Mesothelial cell of epicardium (in vitro differentiated cells): ENCODE results near the gene GCLM. TPM values are rescaled to one million over a fixed set of nuclear protein-coding genes. Genes with fewer than 3 reads are reported as not detected.

ENCODE experiments used
- DNase-seq, 2 experiments: peaks; one replicate each; pipeline ENCODE4 v3.0.0; 2021; ENCODE audit warnings: low spot score in 2 of 2; ENCODE audit not compliant: unreplicated experiment in 2 of 2
- H3K27ac Mint-ChIP-seq: 2 replicates; pipeline ENCODE4 v1.8.0; 2021; ENCODE audit warnings: mixed read lengths
- H3K27me3 Mint-ChIP-seq: 2 replicates; pipeline ENCODE4 v1.8.0; 2021; ENCODE audit warnings: low read depth, mixed read lengths
- H3K36me3 Mint-ChIP-seq: 2 replicates; pipeline ENCODE4 v1.8.0; 2021; ENCODE audit warnings: mixed read lengths
- H3K4me1 Mint-ChIP-seq: 2 replicates; pipeline ENCODE4 v1.8.0; 2021; ENCODE audit warnings: mixed read lengths
- H3K4me3 Mint-ChIP-seq: 2 replicates; pipeline ENCODE4 v1.8.0; 2021; ENCODE audit warnings: mild to moderate bottlenecking, moderate library complexity, mixed read lengths
- H3K9me3 Mint-ChIP-seq: 2 replicates; pipeline ENCODE4 v1.8.0; 2021; ENCODE audit warnings: mixed read lengths
- total RNA-seq: library from RNA; stranded (reverse); gene quantifications from 3 replicates; pipeline ENCODE4 v1.2.1, GENCODE V29; 2021
- TF ChIP-seq, protein P1 (sequence below): fragments of 200-600 bp; sonication (generic); IDR thresholded peaks from one replicate; pipeline ENCODE4 v1.5.0; 2021; ENCODE audit warnings: antibody characterized with exemption; ENCODE audit not compliant: unreplicated experiment

Gene GCLM
- total RNA-seq, 1 donor from 2014 or later, result 8.9 TPM

DNA sequence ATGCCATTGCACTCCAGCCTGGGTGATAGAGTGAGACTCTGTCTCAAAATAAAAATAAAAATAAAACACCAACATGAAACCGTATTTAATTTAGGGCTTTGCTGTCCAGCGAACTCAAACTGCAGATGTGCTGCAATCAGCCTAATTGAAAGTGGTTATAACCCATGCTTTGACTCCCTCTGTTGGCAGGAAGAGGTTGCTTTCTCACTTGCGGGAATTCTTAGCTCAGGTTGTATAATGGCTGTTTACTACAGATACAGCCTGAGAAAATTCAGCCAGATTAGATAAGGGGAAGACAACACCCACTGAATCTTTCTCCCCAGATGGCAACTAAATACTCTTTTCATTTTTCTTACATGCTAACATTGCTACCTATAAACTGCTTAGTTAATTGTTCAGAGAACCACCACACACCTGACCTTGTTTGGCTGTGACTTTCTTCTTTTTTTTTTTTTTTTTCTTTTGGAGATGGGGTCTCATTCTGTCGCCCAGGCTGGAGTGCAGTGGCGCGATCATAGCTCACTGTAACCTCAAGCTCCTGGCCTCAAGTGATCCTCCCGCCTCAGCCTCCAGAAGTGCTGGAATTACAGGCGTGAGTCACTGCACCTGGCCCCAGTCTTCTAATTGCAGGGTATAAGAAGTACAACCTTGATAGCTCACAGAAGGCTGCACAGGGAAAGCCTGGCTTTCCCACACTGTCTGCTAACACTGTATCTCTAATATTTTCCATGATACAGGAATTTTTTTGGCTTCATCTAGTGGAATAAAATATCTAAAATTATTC lies 64.8 kb downstream of the GCLM start:
- Mint-ChIP-seq H3K4me1 (peaks cover 17% of the 10 kb centered on the region), H3K4me3 (no peak overlapping the region), H3K27me3 (no peaks in the 10 kb centered on the region), H3K27ac (peak overlapping the region; percentile 85), H3K36me3 (no peaks in the 10 kb centered on the region), H3K9me3 (no peaks in the 10 kb centered on the region)
- TF ChIP-seq, protein P1, sequence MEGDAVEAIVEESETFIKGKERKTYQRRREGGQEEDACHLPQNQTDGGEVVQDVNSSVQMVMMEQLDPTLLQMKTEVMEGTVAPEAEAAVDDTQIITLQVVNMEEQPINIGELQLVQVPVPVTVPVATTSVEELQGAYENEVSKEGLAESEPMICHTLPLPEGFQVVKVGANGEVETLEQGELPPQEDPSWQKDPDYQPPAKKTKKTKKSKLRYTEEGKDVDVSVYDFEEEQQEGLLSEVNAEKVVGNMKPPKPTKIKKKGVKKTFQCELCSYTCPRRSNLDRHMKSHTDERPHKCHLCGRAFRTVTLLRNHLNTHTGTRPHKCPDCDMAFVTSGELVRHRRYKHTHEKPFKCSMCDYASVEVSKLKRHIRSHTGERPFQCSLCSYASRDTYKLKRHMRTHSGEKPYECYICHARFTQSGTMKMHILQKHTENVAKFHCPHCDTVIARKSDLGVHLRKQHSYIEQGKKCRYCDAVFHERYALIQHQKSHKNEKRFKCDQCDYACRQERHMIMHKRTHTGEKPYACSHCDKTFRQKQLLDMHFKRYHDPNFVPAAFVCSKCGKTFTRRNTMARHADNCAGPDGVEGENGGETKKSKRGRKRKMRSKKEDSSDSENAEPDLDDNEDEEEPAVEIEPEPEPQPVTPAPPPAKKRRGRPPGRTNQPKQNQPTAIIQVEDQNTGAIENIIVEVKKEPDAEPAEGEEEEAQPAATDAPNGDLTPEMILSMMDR, result peak; percentile 30
- DNase-seq, result no peak

DNA sequence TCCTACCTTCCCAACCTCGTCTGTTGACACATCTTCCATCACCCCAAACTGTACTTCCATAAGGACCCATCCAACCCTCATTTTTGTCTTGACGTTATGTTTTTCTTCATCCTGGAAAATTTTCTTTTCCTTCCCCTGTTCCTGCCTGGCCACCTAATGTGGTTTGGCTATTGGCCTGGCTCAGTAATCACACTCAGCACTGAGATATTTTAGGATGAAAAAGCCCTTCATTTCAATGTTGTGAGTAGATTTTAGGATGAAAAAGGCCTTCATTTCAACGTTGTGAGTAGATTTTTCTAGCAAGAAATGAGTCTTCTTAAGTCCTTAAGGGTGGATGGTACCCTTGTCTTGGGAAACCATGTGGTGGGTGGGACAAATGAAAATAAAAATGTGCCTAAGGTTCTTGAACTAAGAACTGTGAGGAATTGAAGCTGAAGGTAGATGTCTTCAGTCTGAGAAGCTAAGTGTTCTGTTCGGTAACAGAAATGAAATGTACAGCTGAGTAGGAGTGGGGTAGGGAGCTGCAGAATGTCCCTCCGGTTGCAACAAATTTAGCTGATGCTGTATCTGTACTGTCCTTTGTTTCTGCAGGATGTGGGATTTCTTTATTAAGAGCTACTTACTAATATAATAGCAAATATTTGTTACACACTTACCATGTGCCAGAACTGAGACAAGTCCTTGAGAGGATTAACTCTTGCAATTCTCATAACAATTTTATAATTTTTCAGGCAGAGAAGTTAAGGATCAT lies 66.3 kb downstream of the GCLM start:
- Mint-ChIP-seq H3K27ac (no peak overlapping the region), H3K4me1 (peaks cover 13% of the 10 kb centered on the region), H3K36me3 (no peaks in the 10 kb centered on the region), H3K4me3 (no peak overlapping the region), H3K27me3 (no peaks in the 10 kb centered on the region), H3K9me3 (no peaks in the 10 kb centered on the region)
- no peak for DNase-seq
- TF ChIP-seq, protein P1, result no peak

DNA sequence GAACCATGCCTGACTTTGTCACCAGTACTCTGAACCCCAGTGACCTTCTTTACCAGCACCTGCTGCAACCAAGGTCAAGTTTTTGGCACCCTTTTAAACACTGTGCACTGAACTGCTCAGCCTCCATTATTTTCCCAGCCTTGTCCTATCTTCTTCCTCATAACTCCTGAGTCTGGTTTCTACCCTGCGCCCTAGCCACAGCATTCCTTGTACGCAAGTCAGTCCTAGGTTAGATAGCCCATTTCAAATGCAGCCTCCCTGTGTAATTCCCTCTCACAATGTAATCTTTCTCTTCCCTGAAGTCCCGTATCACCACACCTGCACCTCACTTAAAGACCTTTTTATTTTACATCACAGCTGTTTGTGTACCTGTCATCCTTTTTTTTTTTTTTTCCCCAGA lies 67.5 kb downstream of the GCLM start:
- TF ChIP-seq, protein P1, result no peak
- Mint-ChIP-seq H3K27me3 (no peaks in the 10 kb centered on the region), H3K9me3 (no peaks in the 10 kb centered on the region), H3K36me3 (peaks cover 1% of the 10 kb centered on the region), H3K27ac (no peak overlapping the region), H3K4me3 (no peak overlapping the region), H3K4me1 (peaks cover 12% of the 10 kb centered on the region)
- DNase-seq, result no peak

DNA sequence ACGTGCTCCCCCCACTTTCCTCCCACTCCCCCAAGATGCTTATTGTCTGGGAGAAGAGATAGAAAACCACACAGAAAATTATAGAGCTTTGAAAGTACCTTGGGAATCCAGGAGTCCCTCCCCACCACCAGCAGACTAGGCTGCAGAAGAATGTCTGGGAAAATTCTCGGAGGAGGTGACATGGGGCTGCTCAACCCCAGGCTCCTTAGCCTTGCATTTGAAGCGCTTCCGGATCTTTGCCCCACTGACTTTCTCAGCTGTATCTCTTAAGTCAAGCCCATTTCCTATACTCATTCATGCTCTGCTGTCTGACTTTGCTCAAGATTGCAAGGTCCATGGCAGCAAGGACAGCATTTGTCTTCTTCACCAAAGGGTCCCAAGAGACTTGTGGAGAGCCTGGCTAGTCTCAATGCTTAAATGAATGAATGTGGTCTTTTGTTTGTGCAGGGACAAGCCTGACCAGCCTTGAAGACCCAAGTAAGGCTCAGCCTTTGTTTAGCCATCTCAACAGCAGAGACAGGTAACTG lies 68.2 kb downstream of the GCLM start:
- Mint-ChIP-seq H3K4me1 (peaks cover 11% of the 10 kb centered on the region), H3K27me3 (no peaks in the 10 kb centered on the region), H3K27ac (no peak overlapping the region), H3K9me3 (peaks cover 3% of the 10 kb centered on the region), H3K4me3 (no peak overlapping the region), H3K36me3 (peaks cover 5% of the 10 kb centered on the region)
- no peak for DNase-seq
- TF ChIP-seq, protein P1, result no peak

DNA sequence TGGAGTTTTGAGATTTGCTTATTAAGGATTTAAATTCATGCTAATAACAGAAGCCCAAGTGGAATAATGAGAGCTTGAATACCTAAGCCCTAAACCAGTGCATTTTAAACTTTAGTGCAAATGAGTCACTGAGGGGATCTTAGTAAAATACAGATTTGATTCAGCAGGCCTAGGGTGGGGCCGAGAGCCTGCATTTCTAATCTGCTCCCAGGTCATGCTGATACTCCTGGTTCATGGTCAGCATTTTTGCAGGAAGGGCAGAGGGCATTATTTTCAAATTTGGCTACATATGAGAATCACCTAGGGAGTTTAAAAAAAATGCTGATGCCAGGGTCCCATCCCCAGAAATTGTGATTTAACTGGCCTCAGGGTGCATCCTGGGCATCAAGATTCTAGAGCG lies 69.5 kb downstream of the GCLM start:
- TF ChIP-seq, protein P1, result no peak
- Mint-ChIP-seq H3K27ac (no peak overlapping the region), H3K4me3 (no peak overlapping the region), H3K9me3 (peaks cover 15% of the 10 kb centered on the region), H3K36me3 (peaks cover 13% of the 10 kb centered on the region), H3K27me3 (no peaks in the 10 kb centered on the region), H3K4me1 (peaks cover 3% of the 10 kb centered on the region)
- no peak for DNase-seq
